HCT116 (cell line): Measurements from ENCODE around the gene SSR2.

Experiments used
- EZH2 ChIP-seq: fragments of 200-600 bp; sonication (generic); IDR thresholded peaks from 2 replicates; pipeline ENCODE4 v1.6.1; 2017; ENCODE audit warnings: antibody characterized with exemption, mixed run types
- EZH2phosphoT487 ChIP-seq: fragments of 200-600 bp; IDR thresholded peaks from 2 replicates; pipeline ENCODE4 v1.6.1; 2018; ENCODE audit warnings: antibody characterized with exemption, borderline replicate concordance
- FOSL1 ChIP-seq: IDR thresholded peaks from 2 replicates; pipeline ENCODE4 v1.6.1; 2012; ENCODE audit warnings: low read depth
- POLR2A ChIP-seq: IDR thresholded peaks from 2 replicates; pipeline ENCODE4 v1.7.0; 2011; ENCODE audit warnings: borderline replicate concordance; ENCODE audit not compliant: insufficient read depth, insufficient read length; ENCODE audit errors: extremely low read depth
- POLR2AphosphoS5 ChIP-seq: IDR thresholded peaks from 2 replicates; pipeline ENCODE4 v1.6.1; 2011; ENCODE audit warnings: mild to moderate bottlenecking, low read depth, low read length, moderate library complexity
- RAD21 ChIP-seq: IDR thresholded peaks from 2 replicates; pipeline ENCODE4 v1.6.1; 2012; ENCODE audit warnings: low read depth, mild to moderate bottlenecking
- REST ChIP-seq: IDR thresholded peaks from 2 replicates; pipeline ENCODE4 v1.6.1; 2012; ENCODE audit warnings: low read depth
- TCF7L2 ChIP-seq: IDR thresholded peaks from 2 replicates; pipeline ENCODE4 v1.7.0; 2011; ENCODE audit warnings: borderline replicate concordance, inconsistent platforms; ENCODE audit not compliant: insufficient read depth, insufficient read length; ENCODE audit errors: extremely low read depth
- YY1 ChIP-seq: IDR thresholded peaks from 2 replicates; pipeline ENCODE4 v1.6.1; 2011; ENCODE audit warnings: low read length, low read depth, moderate library complexity, mild to moderate bottlenecking; ENCODE audit not compliant: insufficient replicate concordance; ENCODE audit errors: extremely low read depth
- ZFX ChIP-seq: fragments of 450-650 bp; IDR thresholded peaks from 2 replicates; pipeline ENCODE4 v1.6.1; 2017
- TF ChIP-seq, protein P1 (sequence below), 3 experiments: fragments of 200-600 bp in 1 of 3; sonication (generic) in 1 of 3; IDR thresholded peaks in 2 of 3; conservative IDR thresholded peaks in 1 of 3; 2 replicates each; pipeline ENCODE4 v1.5.1; 2012 to 2017; ENCODE audit warnings: low read depth in 2 of 3, low read length in 2 of 3, antibody characterized with exemption in 1 of 3, borderline replicate concordance in 1 of 3, control low read depth in 1 of 3, mild to moderate bottlenecking in 1 of 3, mixed read lengths in 1 of 3, mixed run types in 1 of 3, moderate library complexity in 1 of 3; ENCODE audit not compliant: insufficient read depth in 1 of 3

- TF ChIP-seq, protein P1, sequence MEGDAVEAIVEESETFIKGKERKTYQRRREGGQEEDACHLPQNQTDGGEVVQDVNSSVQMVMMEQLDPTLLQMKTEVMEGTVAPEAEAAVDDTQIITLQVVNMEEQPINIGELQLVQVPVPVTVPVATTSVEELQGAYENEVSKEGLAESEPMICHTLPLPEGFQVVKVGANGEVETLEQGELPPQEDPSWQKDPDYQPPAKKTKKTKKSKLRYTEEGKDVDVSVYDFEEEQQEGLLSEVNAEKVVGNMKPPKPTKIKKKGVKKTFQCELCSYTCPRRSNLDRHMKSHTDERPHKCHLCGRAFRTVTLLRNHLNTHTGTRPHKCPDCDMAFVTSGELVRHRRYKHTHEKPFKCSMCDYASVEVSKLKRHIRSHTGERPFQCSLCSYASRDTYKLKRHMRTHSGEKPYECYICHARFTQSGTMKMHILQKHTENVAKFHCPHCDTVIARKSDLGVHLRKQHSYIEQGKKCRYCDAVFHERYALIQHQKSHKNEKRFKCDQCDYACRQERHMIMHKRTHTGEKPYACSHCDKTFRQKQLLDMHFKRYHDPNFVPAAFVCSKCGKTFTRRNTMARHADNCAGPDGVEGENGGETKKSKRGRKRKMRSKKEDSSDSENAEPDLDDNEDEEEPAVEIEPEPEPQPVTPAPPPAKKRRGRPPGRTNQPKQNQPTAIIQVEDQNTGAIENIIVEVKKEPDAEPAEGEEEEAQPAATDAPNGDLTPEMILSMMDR (IDR thresholded peaks at IDR 0.05 in 2 of 3, conservative IDR thresholded peaks at IDR 0.05 in 1 of 3; ENCODE audit: borderline replicate concordance in 1 of 3, insufficient read depth in 1 of 3, low read depth in 2 of 3, low read length in 2 of 3), result no peak
- TF ChIP-seq EZH2, result no peak
- no peak for TF ChIP-seq POLR2A
- no peak for TF ChIP-seq FOSL1
- TF ChIP-seq REST, result no peak
- no peak for TF ChIP-seq YY1
- no peak for TF ChIP-seq ZFX
- no peak for TF ChIP-seq TCF7L2
- TF ChIP-seq RAD21, result no peak
- no peak for TF ChIP-seq POLR2AphosphoS5
- TF ChIP-seq EZH2phosphoT487, result no peak
Measured at GRCh38 chr1:156048663-156049258, 28.0 kb upstream of the SSR2 start.
